Activated CD8-positive, alpha-beta T cell treated with anti-CD3 and anti-CD28 coated beads for 36 hours (primary cell): ENCODE results near the gene PGM2L1. TPM values are rescaled to one million over a fixed set of nuclear protein-coding genes. Genes with fewer than 3 reads are reported as not detected.

ENCODE experiments used
- ATAC-seq: fragments of 200-7000 bp; cut with Tn5 transposase; one replicate; pipeline ENCODE4 v1.10.0; 2021; ENCODE audit warnings: mild to moderate bottlenecking, moderate library complexity
- CTCF ChIA-PET: fragments of 350-600 bp; sonication (Branson Sonifier 250); formaldehyde crosslinking; loops from one replicate; lab custom pipeline; 2021; ENCODE audit warnings: antibody characterized with exemption; lab: Charles Lee
- POLR2A ChIA-PET: fragments of 350-600 bp; sonication (Branson Sonifier 250); formaldehyde crosslinking; loops from one replicate; lab custom pipeline; 2021; ENCODE audit warnings: antibody characterized with exemption; lab: Charles Lee
- DNase-seq: peaks from one replicate; pipeline ENCODE4 v3.0.0-alpha.2; 2020
- H3K27ac Mint-ChIP-seq: one replicate; pipeline ENCODE4 v1.8.0; 2021; ENCODE audit warnings: mild to moderate bottlenecking, mixed read lengths
- H3K27me3 Mint-ChIP-seq: one replicate; pipeline ENCODE4 v1.8.0; 2021; ENCODE audit warnings: mixed read lengths
- H3K36me3 Mint-ChIP-seq: one replicate; pipeline ENCODE4 v1.8.0; 2021; ENCODE audit warnings: low read depth, mixed read lengths
- H3K4me1 Mint-ChIP-seq: one replicate; pipeline ENCODE4 v1.8.0; 2021; ENCODE audit warnings: low read depth, mixed read lengths
- H3K4me3 Mint-ChIP-seq: one replicate; pipeline ENCODE4 v1.8.0; 2021; ENCODE audit warnings: mild to moderate bottlenecking, moderate library complexity, mixed read lengths
- H3K9me3 Mint-ChIP-seq: one replicate; pipeline ENCODE4 v1.8.0; 2021; ENCODE audit warnings: mixed read lengths
- intact Hi-C: fragments of 100-400 bp; cut with micrococcal nuclease; formaldehyde crosslinking; loops from one replicate; pipeline ENCODE4 v1.10.0; 2022
- total RNA-seq, 2 experiments: library from RNA; stranded (reverse); gene quantifications; one replicate each; pipeline ENCODE4 v1.2.3, GENCODE V29; 2021
- TF ChIP-seq, protein P1 (sequence below): fragments of 200-600 bp; IDR thresholded peaks from one replicate; pipeline ENCODE4 v1.8.0; 2022; ENCODE audit warnings: antibody characterized with exemption, mild to moderate bottlenecking

The PGM2L1 gene
- total RNA-seq, 2 experiments from 2014 or later, result 5.8 to 5.9 TPM

DNA sequence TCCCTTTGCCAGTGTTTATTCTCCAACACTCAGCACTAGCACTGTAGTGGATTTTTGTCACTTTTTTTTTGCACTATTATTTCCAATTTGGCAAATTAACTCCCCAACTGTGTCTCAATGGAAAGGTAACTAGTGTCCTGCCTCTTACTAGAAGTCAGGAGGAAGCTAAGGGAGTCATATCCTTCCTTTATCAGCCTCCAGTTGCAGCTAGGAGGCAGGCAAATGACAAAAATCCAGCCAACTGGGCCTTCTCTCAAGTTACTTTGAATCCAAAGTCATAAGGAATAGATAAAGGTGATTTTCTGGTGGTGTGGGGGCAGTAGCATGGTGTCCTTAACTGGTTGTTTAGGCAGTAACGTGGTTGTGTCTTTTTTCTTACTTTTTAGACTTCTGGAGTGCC lies 71.2 kb downstream of the PGM2L1 start:
- Mint-ChIP-seq H3K4me1 (no peaks in the 10 kb centered on the region), H3K27ac (no peak overlapping the region), H3K36me3 (no peaks in the 10 kb centered on the region), H3K4me3 (no peak overlapping the region), H3K27me3 (peaks cover 2% of the 10 kb centered on the region), H3K9me3 (no peaks in the 10 kb centered on the region)
- ChIA-PET CTCF (no interaction called here), POLR2A (no interaction called here)
- TF ChIP-seq, protein P1, sequence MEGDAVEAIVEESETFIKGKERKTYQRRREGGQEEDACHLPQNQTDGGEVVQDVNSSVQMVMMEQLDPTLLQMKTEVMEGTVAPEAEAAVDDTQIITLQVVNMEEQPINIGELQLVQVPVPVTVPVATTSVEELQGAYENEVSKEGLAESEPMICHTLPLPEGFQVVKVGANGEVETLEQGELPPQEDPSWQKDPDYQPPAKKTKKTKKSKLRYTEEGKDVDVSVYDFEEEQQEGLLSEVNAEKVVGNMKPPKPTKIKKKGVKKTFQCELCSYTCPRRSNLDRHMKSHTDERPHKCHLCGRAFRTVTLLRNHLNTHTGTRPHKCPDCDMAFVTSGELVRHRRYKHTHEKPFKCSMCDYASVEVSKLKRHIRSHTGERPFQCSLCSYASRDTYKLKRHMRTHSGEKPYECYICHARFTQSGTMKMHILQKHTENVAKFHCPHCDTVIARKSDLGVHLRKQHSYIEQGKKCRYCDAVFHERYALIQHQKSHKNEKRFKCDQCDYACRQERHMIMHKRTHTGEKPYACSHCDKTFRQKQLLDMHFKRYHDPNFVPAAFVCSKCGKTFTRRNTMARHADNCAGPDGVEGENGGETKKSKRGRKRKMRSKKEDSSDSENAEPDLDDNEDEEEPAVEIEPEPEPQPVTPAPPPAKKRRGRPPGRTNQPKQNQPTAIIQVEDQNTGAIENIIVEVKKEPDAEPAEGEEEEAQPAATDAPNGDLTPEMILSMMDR, result no peak
- no peak for DNase-seq
- ATAC-seq, result no peak
- intact Hi-C loops, result no loop called here

DNA sequence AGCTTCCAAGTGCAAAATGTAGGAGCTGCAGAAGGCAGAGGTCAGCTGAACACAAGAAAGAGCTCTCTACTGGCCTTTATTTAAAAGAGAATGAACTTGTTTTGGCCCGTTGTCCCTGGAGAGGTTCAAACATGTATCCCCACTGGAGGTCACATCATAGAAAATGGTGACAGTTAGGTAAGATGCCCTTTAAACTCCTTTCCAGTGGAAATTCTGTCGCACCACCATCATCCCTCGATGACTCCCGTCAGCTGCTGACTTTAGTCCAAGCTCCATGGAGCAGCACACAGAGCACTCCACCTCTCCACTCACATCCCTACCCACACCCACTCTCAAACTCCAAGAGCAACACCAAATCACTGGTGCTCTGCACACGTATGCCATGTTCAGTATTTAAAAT lies 71.6 kb downstream of the PGM2L1 start:
- DNase-seq (no peak), ATAC-seq (no peak)
- H3K4me3 Mint-ChIP-seq, result no peak overlapping the region
- H3K4me1 Mint-ChIP-seq, result no peaks in the 10 kb centered on the region
- intact Hi-C loops, result no loop called here
- peaks cover 2% of the 10 kb centered on the region for H3K27me3 Mint-ChIP-seq
- no peaks in the 10 kb centered on the region for H3K9me3 Mint-ChIP-seq
- H3K27ac Mint-ChIP-seq, result no peak overlapping the region
- TF ChIP-seq, protein P1, result no peak
- CTCF ChIA-PET, result interaction anchor here (1.1 kb wide), 1 partner anchor 18 kb away, joined by 3 read pairs; no protein-coding TSS in a partner anchor
- POLR2A ChIA-PET, result no interaction called here
- no peaks in the 10 kb centered on the region for H3K36me3 Mint-ChIP-seq

DNA sequence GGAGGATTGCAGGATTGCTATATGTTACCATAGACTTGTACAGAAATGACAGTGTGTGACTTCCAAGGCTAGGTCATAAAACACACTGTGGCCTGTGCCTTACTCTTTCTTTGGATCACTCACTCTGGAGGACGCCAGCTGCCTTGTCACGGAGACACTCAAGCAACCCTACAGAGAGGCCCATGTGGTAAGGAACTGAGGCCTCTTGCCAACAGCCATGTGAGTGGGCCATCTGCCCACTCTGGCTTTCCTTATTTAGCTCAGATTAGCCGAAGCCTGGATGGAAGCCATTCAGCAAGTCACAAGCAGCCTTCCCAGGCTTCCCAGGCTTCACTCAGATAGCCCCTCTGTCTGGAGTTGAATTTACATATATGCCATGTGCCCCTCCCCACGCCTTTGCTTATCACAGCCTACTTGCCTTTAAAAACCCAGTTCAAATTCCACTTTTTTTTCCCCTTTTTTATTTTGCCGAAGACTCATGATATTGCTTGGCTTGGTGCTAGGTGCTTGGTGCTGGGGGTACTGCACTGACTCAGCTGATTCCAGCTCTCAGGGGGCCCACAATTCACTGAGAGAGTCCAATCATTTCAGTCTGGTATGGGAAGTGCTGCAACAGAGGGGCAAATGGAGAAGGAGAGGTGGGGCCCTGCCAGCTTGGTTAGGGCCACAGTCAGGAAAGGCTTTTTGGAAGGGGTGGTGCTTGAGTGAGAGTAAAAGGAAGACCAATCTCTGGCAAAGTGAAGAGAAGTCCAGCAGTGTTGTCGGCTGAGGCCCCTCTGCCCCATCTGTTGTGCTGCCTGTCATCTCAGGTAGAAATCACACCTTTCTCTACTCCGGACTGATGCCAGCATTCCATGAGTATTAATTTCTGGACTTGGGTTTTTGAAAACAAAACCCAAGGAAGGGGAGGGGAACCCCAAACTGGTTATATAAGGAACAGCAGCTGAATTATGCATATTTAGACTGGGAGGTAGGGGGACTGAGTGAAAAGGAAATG lies 72.3 kb downstream of the PGM2L1 start:
- ATAC-seq, result no peak
- intact Hi-C loops, result no loop called here
- no peak for DNase-seq
- Mint-ChIP-seq H3K36me3 (no peaks in the 10 kb centered on the region), H3K4me1 (no peaks in the 10 kb centered on the region), H3K4me3 (no peak overlapping the region), H3K9me3 (no peaks in the 10 kb centered on the region), H3K27me3 (peaks cover 6% of the 10 kb centered on the region), H3K27ac (no peak overlapping the region)
- CTCF ChIA-PET, result interaction anchor here (1.1 kb wide), 1 partner anchor 18 kb away, joined by 3 read pairs; no protein-coding TSS in a partner anchor
- TF ChIP-seq, protein P1, result no peak
- POLR2A ChIA-PET, result interaction anchor here (0.5 kb wide), 1 partner anchor 562 kb away, joined by 4 read pairs; no protein-coding TSS in a partner anchor

DNA sequence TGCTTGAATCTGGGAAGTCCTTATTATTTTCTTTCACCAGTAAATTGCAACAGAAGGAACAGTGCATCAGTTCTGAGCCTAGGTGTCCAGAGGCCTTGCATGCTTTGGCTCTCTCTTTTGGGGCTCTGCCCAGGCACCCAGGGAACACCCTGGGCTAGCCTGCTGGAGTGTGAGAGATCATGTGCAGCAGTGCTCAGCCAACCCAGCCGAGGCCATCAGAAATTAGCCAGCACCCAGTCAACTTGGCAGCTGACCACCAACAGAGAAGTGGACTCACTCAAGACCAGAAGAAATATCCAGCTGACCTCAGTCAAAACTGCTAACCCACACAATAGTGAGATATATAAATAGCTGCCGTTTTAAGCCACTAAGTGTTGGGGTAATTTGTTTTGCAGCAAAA lies 75.6 kb downstream of the PGM2L1 start:
- TF ChIP-seq, protein P1, result no peak
- POLR2A ChIA-PET, result no interaction called here
- ATAC-seq (no peak), DNase-seq (no peak)
- Mint-ChIP-seq H3K36me3 (no peaks in the 10 kb centered on the region), H3K27me3 (peaks cover 9% of the 10 kb centered on the region), H3K4me3 (no peak overlapping the region), H3K9me3 (peaks cover 7% of the 10 kb centered on the region), H3K27ac (no peak overlapping the region), H3K4me1 (no peaks in the 10 kb centered on the region)
- CTCF ChIA-PET, result interaction anchor here (0.7 to 3.7 kb wide), 10 partner anchors 9 to 126 kb away, joined by 3 to 39 read pairs (median 4); no protein-coding TSS in a partner anchor
- intact Hi-C loops, result loop anchor here (5.0 kb wide), 1 partner anchor 65 kb away; no protein-coding TSS in a partner anchor
